PC-3 (cell line): ENCODE measurements around the gene TMED4.

Experiments
- CTCF ChIP-seq: fragments of 300-600 bp; sonication (generic); conservative IDR thresholded peaks from 2 replicates; pipeline ENCODE4 v1.5.1; 2017; ENCODE audit warnings: antibody characterized with exemption, low read depth, mild to moderate bottlenecking, low read length
- EZH2 ChIP-seq: fragments of 300-600 bp; sonication (generic); IDR thresholded peaks from one replicate; pipeline ENCODE4 v1.6.1; 2017; ENCODE audit warnings: antibody characterized with exemption, mild to moderate bottlenecking, low read length; ENCODE audit not compliant: unreplicated experiment

GRCh38 chr7:44618753-44619152 lies 36.7 kb upstream of the TMED4 start:
- TF ChIP-seq CTCF (no peak), EZH2 (no peak)
